CD14-positive monocyte (primary cell): ENCODE data around the gene CORT. TPM values are rescaled to one million over a fixed set of nuclear protein-coding genes. Genes with fewer than 3 reads are reported as not detected.

Experiments used
- DNase-seq, 3 donors: peaks; one replicate each; pipeline ENCODE4 v3.0.0-alpha.2; 2011 to 2022
- H2AFZ ChIP-seq: 2 replicates; pipeline ENCODE4 v1.6.0; 2012; ENCODE audit warnings: mild to moderate bottlenecking, low read depth, low read length, inconsistent platforms; ENCODE audit not compliant: insufficient read depth, poor library complexity, severe bottlenecking
- H3K27ac ChIP-seq, 2 donors: 1 replicate in 1 of 2; 2 replicates in 1 of 2; pipeline ENCODE4 v1.5.1; 2012 to 2013; ENCODE audit warnings: low read length in 2 of 2, control low read depth in 1 of 2, inconsistent platforms in 1 of 2, low read depth in 1 of 2, mild to moderate bottlenecking in 1 of 2
- H3K27me3 ChIP-seq, 2 donors: one replicate each; pipeline versions ENCODE4 v1.6.0 to v1.6.1; 2011 to 2013; ENCODE audit warnings: low read length in 2 of 2; ENCODE audit not compliant: control insufficient read depth in 2 of 2, insufficient read depth in 2 of 2
- H3K36me3 ChIP-seq, 2 donors: replicated peaks in 1 of 2; 1 replicate in 1 of 2; 2 replicates in 1 of 2; pipeline versions ENCODE4 v1.5.1 to v1.6.1; 2012 to 2013; ENCODE audit warnings: low read length in 2 of 2, control low read depth in 1 of 2, inconsistent platforms in 1 of 2, mild to moderate bottlenecking in 1 of 2; ENCODE audit not compliant: insufficient read depth in 2 of 2, control insufficient read depth in 1 of 2
- H3K4me1 ChIP-seq, 2 donors: 1 replicate in 1 of 2; 2 replicates in 1 of 2; pipeline versions ENCODE4 v1.5.1 to v1.6.1; 2012 to 2013; ENCODE audit warnings: low read length in 2 of 2, control low read depth in 1 of 2, inconsistent platforms in 1 of 2, mild to moderate bottlenecking in 1 of 2, moderate library complexity in 1 of 2; ENCODE audit not compliant: insufficient read depth in 2 of 2, control insufficient read depth in 1 of 2
- H3K4me2 ChIP-seq: replicated peaks from 2 replicates; pipeline ENCODE3; 2012; ENCODE audit warnings: low read length, moderate library complexity, mild to moderate bottlenecking; ENCODE audit not compliant: poor library complexity, severe bottlenecking; ENCODE audit errors: extremely low read depth
- H3K4me3 ChIP-seq, 3 experiments: fragments of 200-600 bp in 1 of 3; sonication (generic) in 1 of 3; replicated peaks in 1 of 3; 1 replicate in 2 of 3; 2 replicates in 1 of 3; pipeline ENCODE4 v1.5.1; 2011 to 2013; ENCODE audit warnings: low read length in 3 of 3, mild to moderate bottlenecking in 3 of 3, control low read depth in 2 of 3, low read depth in 2 of 3, inconsistent platforms in 1 of 3, moderate library complexity in 1 of 3
- H3K79me2 ChIP-seq: 2 replicates; pipeline ENCODE4 v1.6.0; 2012; ENCODE audit warnings: mild to moderate bottlenecking, control low read depth, inconsistent platforms, low read length, moderate library complexity; ENCODE audit not compliant: insufficient read depth
- H3K9ac ChIP-seq: 2 replicates; pipeline ENCODE4 v1.6.0; 2017; ENCODE audit warnings: low read length, mild to moderate bottlenecking; ENCODE audit not compliant: insufficient read depth, poor library complexity, severe bottlenecking
- H3K9me3 ChIP-seq, 2 donors: replicated peaks in 1 of 2; 1 replicate in 1 of 2; 2 replicates in 1 of 2; pipeline versions ENCODE4 v1.5.1 to v1.6.1; 2012 to 2013; ENCODE audit warnings: low read length in 2 of 2, control low read depth in 1 of 2; ENCODE audit not compliant: control insufficient read depth in 1 of 2, insufficient read depth in 1 of 2
- H4K20me1 ChIP-seq: 2 replicates; pipeline ENCODE4 v1.6.0; 2012; ENCODE audit warnings: mild to moderate bottlenecking, low read length, control low read depth, moderate library complexity; ENCODE audit not compliant: insufficient read depth
- H3K27ac Mint-ChIP-seq, 7 donors: one replicate each; pipeline ENCODE4 v1.8.0; 2020; ENCODE audit warnings: mild to moderate bottlenecking in 7 of 7, mixed read lengths in 7 of 7, moderate library complexity in 6 of 7, inconsistent platforms in 2 of 7
- H3K27me3 Mint-ChIP-seq, 3 donors: one replicate each; pipeline ENCODE4 v1.8.0; 2021 to 2022; ENCODE audit warnings: low read depth in 3 of 3, mild to moderate bottlenecking in 3 of 3, mixed read lengths in 3 of 3, moderate library complexity in 3 of 3, inconsistent platforms in 1 of 3
- H3K36me3 Mint-ChIP-seq, 2 donors: one replicate each; pipeline ENCODE4 v1.8.0; 2020; ENCODE audit warnings: mixed read lengths in 2 of 2, inconsistent platforms in 1 of 2, mild to moderate bottlenecking in 1 of 2
- H3K4me1 Mint-ChIP-seq: one replicate; pipeline ENCODE4 v1.8.0; 2020; ENCODE audit warnings: mild to moderate bottlenecking, mixed read lengths
- H3K4me3 Mint-ChIP-seq, 2 donors: one replicate each; pipeline ENCODE4 v1.8.0; 2020; ENCODE audit warnings: mild to moderate bottlenecking in 2 of 2, mixed read lengths in 2 of 2, moderate library complexity in 1 of 2
- H3K9me3 Mint-ChIP-seq, 7 donors: one replicate each; pipeline ENCODE4 v1.8.0; 2020 to 2022; ENCODE audit warnings: mixed read lengths in 7 of 7, mild to moderate bottlenecking in 6 of 7, moderate library complexity in 6 of 7, inconsistent platforms in 2 of 7
- WGBS: methylation state at CpG from one replicate; pipeline ENCODE4 v1.1.5; 2013; ENCODE audit warnings: missing lambda C conversion rate; ENCODE audit not compliant: insufficient coverage; 5-methylcytosine and 5-hydroxymethylcytosine counted together
- intact Hi-C, 2 donors: fragments of 100-400 bp; cut with micrococcal nuclease; formaldehyde crosslinking; loops; one replicate each; pipeline versions ENCODE4 v1.15.0 to v1.15.1; 2023
- polyA plus RNA-seq, 3 donors: library from polyadenylated mRNA; depleted of rRNA in 1 of 3; unstranded in 2 of 3; stranded (reverse) in 1 of 3; fragments of 300-500 nt in 2 of 3; fragments of >200 nt in 1 of 3; fragmentation: Illumina TruSeq in 2 of 3; gene quantifications; 1 replicate in 2 of 3; 2 replicates in 1 of 3; pipeline ENCODE4 v1.2.3, GENCODE V29; 2012 to 2021
- TF ChIP-seq, protein P1 (sequence below): fragments of 200-600 bp; IDR thresholded peaks from one replicate; pipeline ENCODE4 v1.8.0; 2022; ENCODE audit warnings: antibody characterized with exemption, mild to moderate bottlenecking

The CORT gene
- polyA plus RNA-seq, 3 donors, result not detected

DNA sequence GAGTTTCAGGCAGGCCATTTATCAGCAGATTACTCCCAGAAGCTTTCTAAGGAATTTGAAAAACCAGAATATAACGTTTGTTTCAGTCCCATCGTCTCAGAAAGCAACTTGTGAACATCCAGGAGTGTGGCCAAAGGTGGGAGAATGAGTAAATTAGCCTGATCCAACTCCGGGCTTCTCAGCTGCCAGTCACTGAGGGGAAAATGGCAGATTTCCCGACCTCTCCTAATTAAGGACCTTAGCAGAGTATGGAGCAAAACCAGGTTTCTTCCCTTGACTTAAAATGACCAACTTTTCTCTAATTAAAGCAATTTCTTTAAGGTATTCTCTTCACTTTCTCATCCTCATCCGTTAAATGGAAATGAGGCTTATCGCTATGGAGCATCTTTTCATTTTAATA lies 1.0 kb downstream of the CORT start:
- no peaks in the 10 kb centered on the region for H3K36me3 ChIP-seq
- DNase-seq, result no peak
- H3K27ac Mint-ChIP-seq, result no peak overlapping the region
- peaks cover 0 to 9% (median 6%) of the 10 kb centered on the region in 7 donors for H3K9me3 Mint-ChIP-seq
- 82% methylated on average over 2 of the region's 6 CpGs for WGBS
- H3K9ac ChIP-seq, result no peak overlapping the region
- TF ChIP-seq, protein P1, sequence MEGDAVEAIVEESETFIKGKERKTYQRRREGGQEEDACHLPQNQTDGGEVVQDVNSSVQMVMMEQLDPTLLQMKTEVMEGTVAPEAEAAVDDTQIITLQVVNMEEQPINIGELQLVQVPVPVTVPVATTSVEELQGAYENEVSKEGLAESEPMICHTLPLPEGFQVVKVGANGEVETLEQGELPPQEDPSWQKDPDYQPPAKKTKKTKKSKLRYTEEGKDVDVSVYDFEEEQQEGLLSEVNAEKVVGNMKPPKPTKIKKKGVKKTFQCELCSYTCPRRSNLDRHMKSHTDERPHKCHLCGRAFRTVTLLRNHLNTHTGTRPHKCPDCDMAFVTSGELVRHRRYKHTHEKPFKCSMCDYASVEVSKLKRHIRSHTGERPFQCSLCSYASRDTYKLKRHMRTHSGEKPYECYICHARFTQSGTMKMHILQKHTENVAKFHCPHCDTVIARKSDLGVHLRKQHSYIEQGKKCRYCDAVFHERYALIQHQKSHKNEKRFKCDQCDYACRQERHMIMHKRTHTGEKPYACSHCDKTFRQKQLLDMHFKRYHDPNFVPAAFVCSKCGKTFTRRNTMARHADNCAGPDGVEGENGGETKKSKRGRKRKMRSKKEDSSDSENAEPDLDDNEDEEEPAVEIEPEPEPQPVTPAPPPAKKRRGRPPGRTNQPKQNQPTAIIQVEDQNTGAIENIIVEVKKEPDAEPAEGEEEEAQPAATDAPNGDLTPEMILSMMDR, result no peak
- peaks cover 6 to 25% (median 13%) of the 10 kb centered on the region in 3 donors for H3K27me3 Mint-ChIP-seq
- peaks cover 5% of the 10 kb centered on the region for H3K4me1 Mint-ChIP-seq
- intact Hi-C loops, result no loop called here
- H4K20me1 ChIP-seq, result no peaks in the 10 kb centered on the region
- H3K4me2 ChIP-seq, result no peak overlapping the region
- H3K27me3 ChIP-seq, result peaks cover 0 to 2% of the 10 kb centered on the region in 2 donors
- H3K9me3 ChIP-seq, result peaks cover 0 to 6% of the 10 kb centered on the region in 2 donors
- peaks cover 0 to 3% of the 10 kb centered on the region in 2 donors for H3K36me3 Mint-ChIP-seq
- H3K27ac ChIP-seq, result no peak overlapping the region
- H3K4me1 ChIP-seq, result no peaks in the 10 kb centered on the region
- H3K4me3 ChIP-seq, result no peak overlapping the region
- H2AFZ ChIP-seq, result no peak overlapping the region
- no peak overlapping the region for H3K4me3 Mint-ChIP-seq
- H3K79me2 ChIP-seq, result no peaks in the 10 kb centered on the region

DNA sequence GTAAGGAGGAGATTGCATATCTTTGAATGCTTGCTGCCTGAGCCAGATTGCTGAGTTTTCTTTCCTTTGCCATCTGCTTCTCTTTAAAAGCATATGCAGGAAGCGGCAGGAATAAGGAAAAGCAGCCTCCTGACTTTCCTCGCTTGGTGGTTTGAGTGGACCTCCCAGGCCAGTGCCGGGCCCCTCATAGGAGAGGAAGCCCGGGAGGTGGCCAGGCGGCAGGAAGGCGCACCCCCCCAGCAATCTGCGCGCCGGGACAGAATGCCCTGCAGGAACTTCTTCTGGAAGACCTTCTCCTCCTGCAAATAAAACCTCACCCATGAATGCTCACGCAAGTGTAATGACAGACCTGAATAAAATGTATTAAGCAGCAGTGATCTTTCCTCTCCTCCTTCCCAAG lies 1.5 kb downstream of the CORT start:
- Histone ChIP-seq H3K9ac (no peak overlapping the region), H3K79me2 (no peaks in the 10 kb centered on the region), H3K27ac (no peak overlapping the region), H3K4me2 (no peak overlapping the region), H3K27me3 (peaks cover 0 to 2% of the 10 kb centered on the region in 2 donors), H3K9me3 (peaks cover 0 to 6% of the 10 kb centered on the region in 2 donors), H3K4me3 (no peak overlapping the region), H3K36me3 (no peaks in the 10 kb centered on the region), H3K4me1 (no peaks in the 10 kb centered on the region), H2AFZ (no peak overlapping the region), H4K20me1 (no peaks in the 10 kb centered on the region)
- no peak for DNase-seq
- peaks cover 0 to 9% (median 6%) of the 10 kb centered on the region in 7 donors for H3K9me3 Mint-ChIP-seq
- no peak overlapping the region for H3K27ac Mint-ChIP-seq
- intact Hi-C loops, result no loop called here
- H3K27me3 Mint-ChIP-seq, result peaks cover 6 to 25% (median 13%) of the 10 kb centered on the region in 3 donors
- peaks cover 2 to 7% of the 10 kb centered on the region in 2 donors for H3K36me3 Mint-ChIP-seq
- H3K4me3 Mint-ChIP-seq, result peak overlapping the region in 1 of 2 donors; percentile 13
- TF ChIP-seq, protein P1, result no peak
- 29% methylated on average over 1 of the region's 10 CpGs for WGBS
- peaks cover 5% of the 10 kb centered on the region for H3K4me1 Mint-ChIP-seq
